GM12878 (cell line): ENCODE data around the gene OPN4.

ENCODE experiments used
- BHLHE40 ChIP-seq, 2 experiments: fragments of 450-650 bp in 1 of 2; IDR thresholded peaks; 2 replicates each; pipeline ENCODE4 v1.6.1; 2011 to 2017; ENCODE audit warnings: low read depth in 2 of 2, borderline replicate concordance in 1 of 2, improper control_type of control experiment in 1 of 2, low read length in 1 of 2, mild to moderate bottlenecking in 1 of 2
- CREB1 ChIP-seq: IDR thresholded peaks from 2 replicates; pipeline ENCODE4 v1.6.1; 2012; ENCODE audit warnings: low read depth, mild to moderate bottlenecking, inconsistent platforms
- CTCF ChIP-seq, 3 experiments: IDR thresholded peaks in 2 of 3; conservative IDR thresholded peaks in 1 of 3; 2 replicates each; pipeline ENCODE4 v1.5.1; 2011; ENCODE audit warnings: low read depth in 3 of 3, low read length in 3 of 3, mild to moderate bottlenecking in 3 of 3, control low read depth in 2 of 3, moderate library complexity in 2 of 3, inconsistent platforms in 1 of 3, mixed read lengths in 1 of 3; ENCODE audit not compliant: control insufficient read depth in 2 of 3, insufficient read depth in 1 of 3; ENCODE audit errors: extremely low read depth in 1 of 3
- EP300 ChIP-seq, 2 experiments: fragments of 150-350 bp in 1 of 2; IDR thresholded peaks; 2 replicates each; pipeline ENCODE4 v1.6.1; 2011 to 2012; ENCODE audit warnings: low read depth in 2 of 2, low read length in 2 of 2, borderline replicate concordance in 1 of 2, improper control_type of control experiment in 1 of 2, inconsistent platforms in 1 of 2; ENCODE audit not compliant: control insufficient read depth in 1 of 2
- EZH2 ChIP-seq: IDR thresholded peaks from 2 replicates; pipeline ENCODE4 v1.6.1; 2012; ENCODE audit warnings: low read depth, mild to moderate bottlenecking, control low read depth, inconsistent platforms, low read length, borderline replicate concordance; ENCODE audit not compliant: control insufficient read depth
- HDAC6 ChIP-seq: fragments of 200-600 bp; sonication (generic); IDR thresholded peaks from one replicate; pipeline ENCODE4 v1.8.0; 2017; ENCODE audit warnings: antibody characterized with exemption; ENCODE audit not compliant: unreplicated experiment
- HDGF ChIP-seq: fragments of 450-650 bp; IDR thresholded peaks from 2 replicates; pipeline ENCODE4 v1.6.1; 2016; ENCODE audit warnings: antibody characterized with exemption
- SMAD1 ChIP-seq: fragments of 450-650 bp; IDR thresholded peaks from 2 replicates; pipeline ENCODE4 v1.6.1; 2018; ENCODE audit warnings: mild to moderate bottlenecking, low read depth; ENCODE audit not compliant: partially characterized antibody
- SMC3 ChIP-seq: IDR thresholded peaks from 2 replicates; pipeline ENCODE4 v1.6.1; 2011; ENCODE audit warnings: low read length, improper control_type of control experiment, borderline replicate concordance

GRCh38 chr10:86692664-86693063 lies 38.3 kb downstream of the OPN4 start:
- no peak for TF ChIP-seq CTCF (IDR thresholded peaks at IDR 0.05 in 2 of 3, conservative IDR thresholded peaks at IDR 0.05 in 1 of 3; ENCODE audit: control insufficient read depth in 2 of 3, extremely low read depth in 1 of 3, insufficient read depth in 1 of 3, low read depth in 3 of 3, low read length in 3 of 3)
- TF ChIP-seq HDAC6: no peak
- no peak for TF ChIP-seq SMAD1
- TF ChIP-seq CREB1: no peak
- no peak for TF ChIP-seq EZH2
- no peak for TF ChIP-seq BHLHE40 (IDR thresholded peaks at IDR 0.05; ENCODE audit: borderline replicate concordance in 1 of 2, low read depth in 2 of 2, low read length in 1 of 2)
- no peak for TF ChIP-seq HDGF
- no peak for TF ChIP-seq SMC3
- TF ChIP-seq EP300 (IDR thresholded peaks at IDR 0.05; ENCODE audit: borderline replicate concordance in 1 of 2, control insufficient read depth in 1 of 2, low read depth in 2 of 2, low read length in 2 of 2): no peak
